Coronary artery (tissue), 2 donors: Measurements from ENCODE around the gene TYW1B.
"Not testable (repeated sequence)": the region's sequence is repeated elsewhere in the genome, so short reads cannot be mapped to it uniquely, and the experiment has no call there.

Experiments
- DNase-seq: peaks from one replicate; pipeline ENCODE4 v3.0.0-alpha.2; 2017; ENCODE audit warnings: low spot score
- H3K27ac ChIP-seq, 2 donors: fragments of 200-600 bp; sonication (generic); one replicate each; pipeline ENCODE4 v1.5.1; 2016 to 2019
- H3K4me3 ChIP-seq: fragments of 200-600 bp; sonication (generic); 2 replicates; pipeline ENCODE4 v1.5.1; 2016; ENCODE audit warnings: mild to moderate bottlenecking, moderate library complexity
- CTCF ChIP-seq: fragments of 200-600 bp; sonication (generic); IDR thresholded peaks from one replicate; pipeline ENCODE4 v1.5.1; 2019; ENCODE audit warnings: antibody characterized with exemption

The TYW1B gene

GRCh38 chr7:72717252-72717774 lies 110.7 kb downstream of the TYW1B start:
- not testable (repeated sequence) for DNase-seq, H3K27ac ChIP-seq, H3K4me3 ChIP-seq

GRCh38 chr7:72711927-72712326 lies 116.1 kb downstream of the TYW1B start:
- not testable (repeated sequence) for DNase-seq, H3K4me3 ChIP-seq, H3K27ac ChIP-seq

GRCh38 chr7:72710983-72711382 lies 117.0 kb downstream of the TYW1B start:
- Histone ChIP-seq H3K27ac (no peak overlapping the region), H3K4me3 (no peak overlapping the region)
- no peak for TF ChIP-seq CTCF
- DNase-seq: no peak

GRCh38 chr7:72709909-72710308 lies 118.1 kb downstream of the TYW1B start:
- no peak for TF ChIP-seq CTCF
- no peak overlapping the region for H3K4me3 ChIP-seq
- no peak for DNase-seq
- no peak overlapping the region for H3K27ac ChIP-seq

- H3K27ac ChIP-seq, H3K4me3 ChIP-seq, DNase-seq: not testable (repeated sequence)
Observed at GRCh38 chr7:72708371-72709050, 119.5 kb downstream of the TYW1B start.

- TF ChIP-seq CTCF: no peak
- Histone ChIP-seq H3K4me3 (no peak overlapping the region), H3K27ac (no peak overlapping the region)
- DNase-seq: no peak
Observed at GRCh38 chr7:72706521-72706920, 121.5 kb downstream of the TYW1B start.

GRCh38 chr7:72705693-72706092 lies 122.3 kb downstream of the TYW1B start:
- not testable (repeated sequence) for H3K27ac ChIP-seq, DNase-seq, H3K4me3 ChIP-seq

GRCh38 chr7:72704894-72705293 lies 123.1 kb downstream of the TYW1B start:
- DNase-seq: no peak
- Histone ChIP-seq H3K27ac (no peak overlapping the region), H3K4me3 (no peak overlapping the region)
- no peak for TF ChIP-seq CTCF

- H3K27ac ChIP-seq, H3K4me3 ChIP-seq, DNase-seq: not testable (repeated sequence)
Observed at GRCh38 chr7:72700548-72700947, 127.5 kb downstream of the TYW1B start.

- DNase-seq, H3K4me3 ChIP-seq, H3K27ac ChIP-seq: not testable (repeated sequence)
Observed at GRCh38 chr7:72697066-72697465, 130.9 kb downstream of the TYW1B start.

- not testable (repeated sequence) for H3K4me3 ChIP-seq, H3K27ac ChIP-seq, DNase-seq
Observed at GRCh38 chr7:72696643-72697042, 131.4 kb downstream of the TYW1B start.

GRCh38 chr7:72695482-72695881 lies 132.5 kb downstream of the TYW1B start:
- DNase-seq, H3K4me3 ChIP-seq, H3K27ac ChIP-seq: not testable (repeated sequence)

GRCh38 chr7:72691442-72691841 lies 136.6 kb downstream of the TYW1B start:
- not testable (repeated sequence) for H3K27ac ChIP-seq, DNase-seq, H3K4me3 ChIP-seq

GRCh38 chr7:72690177-72690576 lies 137.8 kb downstream of the TYW1B start:
- not testable (repeated sequence) for H3K27ac ChIP-seq, H3K4me3 ChIP-seq, DNase-seq

- not testable (repeated sequence) for DNase-seq, H3K27ac ChIP-seq, H3K4me3 ChIP-seq
Observed at GRCh38 chr7:72689344-72689743, 138.7 kb downstream of the TYW1B start.
